ENCODE results near the gene FGF14. TPM values are rescaled to one million over a fixed set of nuclear protein-coding genes. Genes with fewer than 3 reads are reported as not detected.

Gene FGF14
- total and polyA plus RNA-seq, 2 donors (not counting 1 experiment from before 2014, with no cell fraction given), result under 0.01 TPM; not detected in 1

DNA sequence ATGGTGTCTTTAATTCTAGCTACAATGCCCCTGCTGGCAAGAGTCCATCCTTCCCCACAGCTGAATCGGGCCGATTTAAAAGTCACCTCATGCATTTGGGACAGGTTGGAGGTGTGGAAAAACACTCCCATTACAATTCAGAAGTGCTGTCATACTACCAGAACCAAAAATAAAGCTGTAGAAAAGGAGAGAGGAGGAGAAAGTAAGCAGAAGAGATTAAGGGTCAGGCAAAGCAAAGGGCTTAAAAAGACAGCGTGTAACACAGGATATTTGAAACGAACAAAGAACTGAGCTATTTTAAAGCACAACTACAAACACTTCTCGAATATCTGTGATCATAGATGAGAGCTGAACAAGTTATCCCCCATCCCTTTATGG, 90.4 kb downstream of the FGF14 start:
- Histone ChIP-seq H3K4me3 (ENCODE audit: control extremely low read depth in 1 of 5, extremely low read depth in 1 of 5, insufficient read depth in 1 of 5, low read depth in 2 of 5, low read length in 4 of 5) (no peak overlapping the region), H3K79me2 (ENCODE audit: control insufficient read depth, insufficient read depth, low read length) (no peaks in the 10 kb centered on the region), H2AFZ (ENCODE audit: insufficient read depth, low read depth, low read length, poor library complexity, severe bottlenecking) (no peak overlapping the region), H3K9me3 (ENCODE audit: control extremely low read depth in 1 of 3, control insufficient read depth in 2 of 3, insufficient read depth in 1 of 3, low read length in 2 of 3) (no peaks in the 10 kb centered on the region), H4K20me1 (ENCODE audit: control insufficient read depth, insufficient read depth, low read length, poor library complexity, severe bottlenecking) (no peaks in the 10 kb centered on the region), H3K36me3 (replicated peaks in 1 of 2; ENCODE audit: control extremely low read depth in 1 of 2, control insufficient read depth in 1 of 2, extremely low read depth in 1 of 2, insufficient read depth in 2 of 2, low read length in 1 of 2) (no peaks in the 10 kb centered on the region), H3K9ac (ENCODE audit: low read length) (no peak overlapping the region), H3K27ac (ENCODE audit: low read length in 2 of 2) (no peak overlapping the region), H3K4me1 (ENCODE audit: control insufficient read depth in 2 of 2, insufficient read depth in 2 of 2, low read length in 2 of 2) (no peaks in the 10 kb centered on the region), H3K27me3 (replicated peaks in 1 of 4; ENCODE audit: control extremely low read depth in 1 of 4, control insufficient read depth in 3 of 4, insufficient read depth in 4 of 4, low read length in 3 of 4) (no peaks in the 10 kb centered on the region), H3K4me2 (replicated peaks; ENCODE audit: low read depth, low read length, poor library complexity, severe bottlenecking) (no peak overlapping the region)
- ChIA-PET CTCF (no interaction called here), POLR2A (no interaction called here)
- no peak for TF ChIP-seq EZH2 (IDR thresholded peaks at IDR 0.05; ENCODE audit: borderline replicate concordance, insufficient read depth, low read depth, low read length, poor library complexity, severe bottlenecking)
- Mint-ChIP-seq H3K27ac (no peak overlapping the region), H3K9me3 (ENCODE audit: insufficient read depth) (no peaks in the 10 kb centered on the region), H3K4me1 (no peaks in the 10 kb centered on the region), H3K27me3 (peaks cover 7% of the 10 kb centered on the region), H3K4me3 (no peak overlapping the region)
- ATAC-seq (ENCODE audit: low read depth), result no peak
- no CpG with 5 or more reads among the region's 5 CpGs for WGBS (ENCODE audit: insufficient coverage)
- DNase-seq, result no peak
- intact Hi-C loops (cut with micrococcal nuclease), result no loop called here

GRCh38 chr13:102310691-102311418, 91.0 kb downstream of the FGF14 start:
- DNase-seq (no peak), ATAC-seq (ENCODE audit: low read depth) (no peak)
- Histone ChIP-seq H4K20me1 (ENCODE audit: control insufficient read depth, insufficient read depth, low read length, poor library complexity, severe bottlenecking) (no peaks in the 10 kb centered on the region), H3K9me3 (ENCODE audit: control extremely low read depth in 1 of 3, control insufficient read depth in 2 of 3, insufficient read depth in 1 of 3, low read length in 2 of 3) (no peaks in the 10 kb centered on the region), H2AFZ (ENCODE audit: insufficient read depth, low read depth, low read length, poor library complexity, severe bottlenecking) (no peak overlapping the region), H3K4me2 (replicated peaks; ENCODE audit: low read depth, low read length, poor library complexity, severe bottlenecking) (no peak overlapping the region), H3K4me1 (ENCODE audit: control insufficient read depth in 2 of 2, insufficient read depth in 2 of 2, low read length in 2 of 2) (no peaks in the 10 kb centered on the region), H3K27ac (ENCODE audit: low read length in 2 of 2) (no peak overlapping the region), H3K79me2 (ENCODE audit: control insufficient read depth, insufficient read depth, low read length) (no peaks in the 10 kb centered on the region), H3K9ac (ENCODE audit: low read length) (no peak overlapping the region), H3K27me3 (replicated peaks in 1 of 4; ENCODE audit: control extremely low read depth in 1 of 4, control insufficient read depth in 3 of 4, insufficient read depth in 4 of 4, low read length in 3 of 4) (no peaks in the 10 kb centered on the region), H3K4me3 (ENCODE audit: control extremely low read depth in 1 of 5, extremely low read depth in 1 of 5, insufficient read depth in 1 of 5, low read depth in 2 of 5, low read length in 4 of 5) (no peak overlapping the region), H3K36me3 (replicated peaks in 1 of 2; ENCODE audit: control extremely low read depth in 1 of 2, control insufficient read depth in 1 of 2, extremely low read depth in 1 of 2, insufficient read depth in 2 of 2, low read length in 1 of 2) (no peaks in the 10 kb centered on the region)
- ChIA-PET CTCF (no interaction called here), POLR2A (no interaction called here)
- no peak for TF ChIP-seq EZH2 (IDR thresholded peaks at IDR 0.05; ENCODE audit: borderline replicate concordance, insufficient read depth, low read depth, low read length, poor library complexity, severe bottlenecking)
- TF ChIP-seq, protein P1, sequence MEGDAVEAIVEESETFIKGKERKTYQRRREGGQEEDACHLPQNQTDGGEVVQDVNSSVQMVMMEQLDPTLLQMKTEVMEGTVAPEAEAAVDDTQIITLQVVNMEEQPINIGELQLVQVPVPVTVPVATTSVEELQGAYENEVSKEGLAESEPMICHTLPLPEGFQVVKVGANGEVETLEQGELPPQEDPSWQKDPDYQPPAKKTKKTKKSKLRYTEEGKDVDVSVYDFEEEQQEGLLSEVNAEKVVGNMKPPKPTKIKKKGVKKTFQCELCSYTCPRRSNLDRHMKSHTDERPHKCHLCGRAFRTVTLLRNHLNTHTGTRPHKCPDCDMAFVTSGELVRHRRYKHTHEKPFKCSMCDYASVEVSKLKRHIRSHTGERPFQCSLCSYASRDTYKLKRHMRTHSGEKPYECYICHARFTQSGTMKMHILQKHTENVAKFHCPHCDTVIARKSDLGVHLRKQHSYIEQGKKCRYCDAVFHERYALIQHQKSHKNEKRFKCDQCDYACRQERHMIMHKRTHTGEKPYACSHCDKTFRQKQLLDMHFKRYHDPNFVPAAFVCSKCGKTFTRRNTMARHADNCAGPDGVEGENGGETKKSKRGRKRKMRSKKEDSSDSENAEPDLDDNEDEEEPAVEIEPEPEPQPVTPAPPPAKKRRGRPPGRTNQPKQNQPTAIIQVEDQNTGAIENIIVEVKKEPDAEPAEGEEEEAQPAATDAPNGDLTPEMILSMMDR (IDR thresholded peaks at IDR 0.05), result no peak
- Mint-ChIP-seq H3K27me3 (peaks cover 7% of the 10 kb centered on the region), H3K9me3 (ENCODE audit: insufficient read depth) (no peaks in the 10 kb centered on the region), H3K4me1 (no peaks in the 10 kb centered on the region), H3K4me3 (no peak overlapping the region), H3K27ac (no peak overlapping the region)
- 75% methylated on average over 2 of the region's 4 CpGs for WGBS (ENCODE audit: insufficient coverage)
- intact Hi-C loops (cut with micrococcal nuclease), result no loop called here

Data from B cell (primary cell).